ENCODE results near the gene NUS1. TPM values are rescaled to one million over a fixed set of nuclear protein-coding genes. Genes with fewer than 3 reads are reported as not detected.
"Not testable (repeated sequence)": the region's sequence is repeated elsewhere in the genome, so short reads cannot be mapped to it uniquely, and the experiment has no call there.

Gene NUS1
- total RNA-seq, 2 experiments from 2014 or later, result 42.2 to 42.8 TPM

DNA sequence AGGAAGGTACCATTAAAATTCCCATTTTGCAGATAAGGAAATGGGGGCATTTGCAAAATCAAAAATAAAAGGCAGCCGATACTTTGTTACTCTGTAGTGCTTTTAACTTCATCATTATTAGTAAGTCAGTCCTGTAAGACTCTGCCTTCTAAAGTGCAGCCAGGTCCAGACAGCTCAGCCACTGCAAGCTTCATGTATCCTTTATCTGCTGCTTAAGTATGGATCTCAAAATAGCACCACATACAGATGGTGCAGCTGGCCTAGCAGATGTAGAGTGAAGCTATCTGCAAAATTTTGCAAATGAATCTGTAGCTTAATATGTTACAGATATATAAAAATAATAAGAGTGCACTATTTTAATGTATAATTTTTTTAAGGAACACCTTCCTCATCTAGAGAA, 53.4 kb downstream of the NUS1 start:
- TF ChIP-seq, protein P1, sequence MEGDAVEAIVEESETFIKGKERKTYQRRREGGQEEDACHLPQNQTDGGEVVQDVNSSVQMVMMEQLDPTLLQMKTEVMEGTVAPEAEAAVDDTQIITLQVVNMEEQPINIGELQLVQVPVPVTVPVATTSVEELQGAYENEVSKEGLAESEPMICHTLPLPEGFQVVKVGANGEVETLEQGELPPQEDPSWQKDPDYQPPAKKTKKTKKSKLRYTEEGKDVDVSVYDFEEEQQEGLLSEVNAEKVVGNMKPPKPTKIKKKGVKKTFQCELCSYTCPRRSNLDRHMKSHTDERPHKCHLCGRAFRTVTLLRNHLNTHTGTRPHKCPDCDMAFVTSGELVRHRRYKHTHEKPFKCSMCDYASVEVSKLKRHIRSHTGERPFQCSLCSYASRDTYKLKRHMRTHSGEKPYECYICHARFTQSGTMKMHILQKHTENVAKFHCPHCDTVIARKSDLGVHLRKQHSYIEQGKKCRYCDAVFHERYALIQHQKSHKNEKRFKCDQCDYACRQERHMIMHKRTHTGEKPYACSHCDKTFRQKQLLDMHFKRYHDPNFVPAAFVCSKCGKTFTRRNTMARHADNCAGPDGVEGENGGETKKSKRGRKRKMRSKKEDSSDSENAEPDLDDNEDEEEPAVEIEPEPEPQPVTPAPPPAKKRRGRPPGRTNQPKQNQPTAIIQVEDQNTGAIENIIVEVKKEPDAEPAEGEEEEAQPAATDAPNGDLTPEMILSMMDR (IDR thresholded peaks at IDR 0.05), result no peak
- CTCF ChIA-PET, result interaction anchor here (1.3 kb wide), 1 partner anchor 28 kb away, joined by 4 read pairs; no protein-coding TSS in a partner anchor

GRCh38 chr6:117729613-117730012, 54.3 kb downstream of the NUS1 start:
- intact Hi-C loops (cut with micrococcal nuclease), result no loop called here
- POLR2A ChIA-PET, result no interaction called here
- TF ChIP-seq, protein P1 (IDR thresholded peaks at IDR 0.05), result no peak
- Mint-ChIP-seq H3K36me3 (ENCODE audit: low read depth) (no peaks in the 10 kb centered on the region), H3K4me3 (no peak overlapping the region), H3K9me3 (peaks cover 1% of the 10 kb centered on the region), H3K27me3 (peaks cover 5% of the 10 kb centered on the region), H3K27ac (no peak overlapping the region), H3K4me1 (ENCODE audit: low read depth) (peaks cover 4% of the 10 kb centered on the region)
- DNase-seq, result no peak
- CTCF ChIA-PET, result no interaction called here
- no peak for ATAC-seq

More for the DNA sequence above, 53.4 kb downstream of the NUS1 start:
- H3K4me3 Mint-ChIP-seq, result no peak overlapping the region
- H3K36me3 Mint-ChIP-seq (ENCODE audit: low read depth), result no peaks in the 10 kb centered on the region
- peaks cover 2% of the 10 kb centered on the region for H3K4me1 Mint-ChIP-seq (ENCODE audit: low read depth)
- no peak for ATAC-seq
- no peak for DNase-seq
- H3K9me3 Mint-ChIP-seq, result no peaks in the 10 kb centered on the region
- intact Hi-C loops (cut with micrococcal nuclease), result no loop called here
- H3K27ac Mint-ChIP-seq, result no peak overlapping the region
- POLR2A ChIA-PET, result no interaction called here
- H3K27me3 Mint-ChIP-seq, result peaks cover 3% of the 10 kb centered on the region

- Mint-ChIP-seq H3K4me1 (ENCODE audit: low read depth) (peaks cover 4% of the 10 kb centered on the region), H3K9me3 (peaks cover 6% of the 10 kb centered on the region), H3K4me3 (no peak overlapping the region), H3K36me3 (ENCODE audit: low read depth) (no peaks in the 10 kb centered on the region), H3K27me3 (peaks cover 5% of the 10 kb centered on the region), H3K27ac (no peak overlapping the region)
- ATAC-seq (peak; percentile 55), DNase-seq (no peak)
- TF ChIP-seq, protein P1 (IDR thresholded peaks at IDR 0.05), result no peak
- intact Hi-C loops (cut with micrococcal nuclease), result no loop called here
- POLR2A ChIA-PET, result no interaction called here
- CTCF ChIA-PET, result no interaction called here
These were observed 58.1 kb downstream of the NUS1 start for GRCh38 chr6:117733341-117733740.

- ChIA-PET POLR2A (no interaction called here), CTCF (no interaction called here)
- H3K4me1 Mint-ChIP-seq (ENCODE audit: low read depth), result no peaks in the 10 kb centered on the region
- no peak overlapping the region for H3K27ac Mint-ChIP-seq
- peaks cover 11% of the 10 kb centered on the region for H3K9me3 Mint-ChIP-seq
- ATAC-seq (no peak), DNase-seq (no peak)
- TF ChIP-seq, protein P1 (IDR thresholded peaks at IDR 0.05), result no peak
- no peaks in the 10 kb centered on the region for H3K36me3 Mint-ChIP-seq (ENCODE audit: low read depth)
- peaks cover 3% of the 10 kb centered on the region for H3K27me3 Mint-ChIP-seq
- intact Hi-C loops (cut with micrococcal nuclease), result no loop called here
- no peak overlapping the region for H3K4me3 Mint-ChIP-seq
These were observed 64.6 kb downstream of the NUS1 start for GRCh38 chr6:117739869-117740268.

DNA sequence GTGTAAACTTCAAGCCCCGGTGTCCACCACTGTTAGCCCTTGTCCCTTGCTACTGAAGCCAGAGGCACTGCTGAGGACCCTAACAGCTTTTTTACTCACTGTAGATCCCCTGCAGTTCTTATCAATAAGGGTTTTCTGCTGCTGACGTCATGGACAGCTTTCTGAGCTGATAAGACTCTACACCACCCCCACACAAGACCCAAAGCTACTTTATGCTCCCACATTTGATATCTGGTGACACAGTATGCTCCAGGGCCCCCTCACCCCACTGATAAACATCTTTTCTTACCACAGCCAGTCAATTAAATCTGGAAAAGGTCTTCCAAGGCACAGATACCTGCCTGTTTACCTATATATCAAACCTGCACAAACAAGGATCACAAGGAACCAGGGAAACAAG, 65.3 kb downstream of the NUS1 start:
- ChIA-PET CTCF (no interaction called here), POLR2A (no interaction called here)
- TF ChIP-seq, protein P1 (IDR thresholded peaks at IDR 0.05), result no peak
- Mint-ChIP-seq H3K27me3 (peaks cover 3% of the 10 kb centered on the region), H3K27ac (no peak overlapping the region), H3K36me3 (ENCODE audit: low read depth) (no peaks in the 10 kb centered on the region), H3K4me3 (no peak overlapping the region), H3K9me3 (peaks cover 11% of the 10 kb centered on the region), H3K4me1 (ENCODE audit: low read depth) (no peaks in the 10 kb centered on the region)
- DNase-seq (no peak), ATAC-seq (no peak)
- intact Hi-C loops (cut with micrococcal nuclease), result no loop called here

- POLR2A ChIA-PET; H3K27ac Mint-ChIP-seq; H3K4me1 Mint-ChIP-seq (ENCODE audit: low read depth); H3K27me3 Mint-ChIP-seq; H3K36me3 Mint-ChIP-seq (ENCODE audit: low read depth); intact Hi-C loops (cut with micrococcal nuclease); ATAC-seq; H3K4me3 Mint-ChIP-seq; DNase-seq; CTCF ChIA-PET: not testable (repeated sequence)
- peaks cover 15% of the 10 kb centered on the region for H3K9me3 Mint-ChIP-seq
These were observed 75.4 kb downstream of the NUS1 start for GRCh38 chr6:117750675-117751074.
